Ascending aorta (tissue), 2 donors: ENCODE measurements around the gene BRD7. TPM values are rescaled to one million over a fixed set of nuclear protein-coding genes. Genes with fewer than 3 reads are reported as not detected.

Experiments
- DNase-seq, 2 donors: peaks; one replicate each; pipeline ENCODE4 v3.0.0-alpha.2; 2019; ENCODE audit warnings: low spot score in 2 of 2
- H3K27ac ChIP-seq, 2 donors: fragments of 200-600 bp; sonication (generic); one replicate each; pipeline ENCODE4 v1.5.1; 2016 to 2017; ENCODE audit warnings: mild to moderate bottlenecking in 1 of 2
- H3K27me3 ChIP-seq: fragments of 200-600 bp; sonication (generic); one replicate; pipeline ENCODE4 v1.5.1; 2017
- H3K36me3 ChIP-seq, 2 donors: fragments of 200-600 bp; sonication (generic); one replicate each; pipeline ENCODE4 v1.5.1; 2016
- H3K4me1 ChIP-seq, 2 donors: fragments of 200-600 bp; sonication (generic); one replicate each; pipeline ENCODE4 v1.5.1; 2016 to 2017; ENCODE audit warnings: mild to moderate bottlenecking in 1 of 2
- H3K4me3 ChIP-seq, 2 donors: fragments of 200-600 bp; sonication (generic); one replicate each; pipeline ENCODE4 v1.5.1; 2016 to 2017; ENCODE audit warnings: mild to moderate bottlenecking in 1 of 2
- H3K9me3 ChIP-seq, 2 donors: fragments of 200-600 bp; sonication (generic); one replicate each; pipeline ENCODE4 v1.5.1; 2016
- intact Hi-C: fragments of 100-400 bp; cut with DNase I; formaldehyde crosslinking; loops from one replicate; pipeline ENCODE4 v1.15.1; 2023
- total RNA-seq: library from RNA; depleted of rRNA; stranded (reverse); fragments of >200 nt; gene quantifications from one replicate; pipeline ENCODE4 v1.1.0, GENCODE V29; 2016
- TF ChIP-seq, protein P1 (sequence below), 3 experiments: fragments of 200-600 bp in 2 of 3; fragments of 450-650 bp in 1 of 3; sonication (generic) in 2 of 3; IDR thresholded peaks; one replicate each; pipeline ENCODE4 v1.5.1; 2016 to 2019; ENCODE audit warnings: antibody characterized with exemption in 3 of 3, mild to moderate bottlenecking in 1 of 3, moderate library complexity in 1 of 3

BRD7 gene
- total RNA-seq, 1 donor from 2014 or later: 17.7 TPM

- no peaks in the 10 kb centered on the region for H3K9me3 ChIP-seq
- no peaks in the 10 kb centered on the region for H3K36me3 ChIP-seq
- no peak for DNase-seq
- H3K27me3 ChIP-seq: no peaks in the 10 kb centered on the region
- H3K4me1 ChIP-seq: no peaks in the 10 kb centered on the region
- intact Hi-C loops: no loop called here
- TF ChIP-seq, protein P1, sequence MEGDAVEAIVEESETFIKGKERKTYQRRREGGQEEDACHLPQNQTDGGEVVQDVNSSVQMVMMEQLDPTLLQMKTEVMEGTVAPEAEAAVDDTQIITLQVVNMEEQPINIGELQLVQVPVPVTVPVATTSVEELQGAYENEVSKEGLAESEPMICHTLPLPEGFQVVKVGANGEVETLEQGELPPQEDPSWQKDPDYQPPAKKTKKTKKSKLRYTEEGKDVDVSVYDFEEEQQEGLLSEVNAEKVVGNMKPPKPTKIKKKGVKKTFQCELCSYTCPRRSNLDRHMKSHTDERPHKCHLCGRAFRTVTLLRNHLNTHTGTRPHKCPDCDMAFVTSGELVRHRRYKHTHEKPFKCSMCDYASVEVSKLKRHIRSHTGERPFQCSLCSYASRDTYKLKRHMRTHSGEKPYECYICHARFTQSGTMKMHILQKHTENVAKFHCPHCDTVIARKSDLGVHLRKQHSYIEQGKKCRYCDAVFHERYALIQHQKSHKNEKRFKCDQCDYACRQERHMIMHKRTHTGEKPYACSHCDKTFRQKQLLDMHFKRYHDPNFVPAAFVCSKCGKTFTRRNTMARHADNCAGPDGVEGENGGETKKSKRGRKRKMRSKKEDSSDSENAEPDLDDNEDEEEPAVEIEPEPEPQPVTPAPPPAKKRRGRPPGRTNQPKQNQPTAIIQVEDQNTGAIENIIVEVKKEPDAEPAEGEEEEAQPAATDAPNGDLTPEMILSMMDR (IDR thresholded peaks at IDR 0.05): no peak
- H3K27ac ChIP-seq: no peak overlapping the region
- no peak overlapping the region for H3K4me3 ChIP-seq
These were observed 19.7 kb upstream of the BRD7 start for GRCh38 chr16:50388496-50388895.

- TF ChIP-seq, protein P1 (IDR thresholded peaks at IDR 0.05): no peak
- H3K27ac ChIP-seq: no peak overlapping the region
- no peaks in the 10 kb centered on the region for H3K9me3 ChIP-seq
- H3K4me1 ChIP-seq: no peaks in the 10 kb centered on the region
- H3K36me3 ChIP-seq: no peaks in the 10 kb centered on the region
- intact Hi-C loops: no loop called here
- DNase-seq: no peak
- no peak overlapping the region for H3K4me3 ChIP-seq
- H3K27me3 ChIP-seq: no peaks in the 10 kb centered on the region
These were observed 18.0 kb upstream of the BRD7 start for GRCh38 chr16:50386774-50387173.

- Histone ChIP-seq H3K36me3 (no peaks in the 10 kb centered on the region), H3K9me3 (no peaks in the 10 kb centered on the region), H3K27me3 (no peaks in the 10 kb centered on the region), H3K4me1 (no peaks in the 10 kb centered on the region), H3K4me3 (no peak overlapping the region), H3K27ac (no peak overlapping the region)
- DNase-seq: no peak
- intact Hi-C loops: no loop called here
- TF ChIP-seq, protein P1 (IDR thresholded peaks at IDR 0.05): no peak
These were observed 17.4 kb upstream of the BRD7 start for GRCh38 chr16:50386139-50386538.

DNA sequence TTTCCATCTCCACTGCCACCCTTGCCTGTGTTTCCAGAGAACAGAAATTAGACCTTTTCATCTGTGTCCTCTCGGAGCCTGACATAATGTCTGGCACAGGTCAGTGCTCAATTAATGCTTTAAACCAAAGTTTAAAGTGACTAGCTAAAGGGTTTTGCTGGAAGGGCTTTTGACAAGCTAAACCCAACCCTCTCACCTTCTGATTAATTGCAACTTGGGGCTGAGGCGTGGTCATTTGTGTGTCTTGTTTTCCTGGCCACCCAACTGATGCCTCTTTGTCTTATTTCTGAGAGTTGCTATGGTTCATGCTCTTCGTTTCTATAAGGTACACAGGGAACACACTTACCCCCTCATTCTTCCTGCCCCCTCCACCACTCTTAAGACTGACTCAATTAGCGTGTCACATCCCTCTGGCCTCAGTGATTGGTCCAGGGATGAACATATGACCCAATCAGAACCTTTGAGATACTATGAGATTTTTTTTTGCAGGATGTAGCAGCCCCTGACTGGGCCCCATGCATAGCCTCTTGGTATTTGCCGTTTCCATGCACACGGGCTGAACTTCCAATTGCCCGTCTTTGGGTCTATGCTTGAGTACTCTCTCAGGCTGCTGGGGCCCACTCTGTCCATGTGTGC lies 15.8 kb upstream of the BRD7 start:
- Histone ChIP-seq H3K27ac (no peak overlapping the region), H3K4me1 (no peaks in the 10 kb centered on the region), H3K9me3 (no peaks in the 10 kb centered on the region), H3K4me3 (no peak overlapping the region), H3K36me3 (no peaks in the 10 kb centered on the region), H3K27me3 (no peaks in the 10 kb centered on the region)
- intact Hi-C loops: no loop called here
- DNase-seq: no peak
- TF ChIP-seq, protein P1 (IDR thresholded peaks at IDR 0.05): no peak

DNA sequence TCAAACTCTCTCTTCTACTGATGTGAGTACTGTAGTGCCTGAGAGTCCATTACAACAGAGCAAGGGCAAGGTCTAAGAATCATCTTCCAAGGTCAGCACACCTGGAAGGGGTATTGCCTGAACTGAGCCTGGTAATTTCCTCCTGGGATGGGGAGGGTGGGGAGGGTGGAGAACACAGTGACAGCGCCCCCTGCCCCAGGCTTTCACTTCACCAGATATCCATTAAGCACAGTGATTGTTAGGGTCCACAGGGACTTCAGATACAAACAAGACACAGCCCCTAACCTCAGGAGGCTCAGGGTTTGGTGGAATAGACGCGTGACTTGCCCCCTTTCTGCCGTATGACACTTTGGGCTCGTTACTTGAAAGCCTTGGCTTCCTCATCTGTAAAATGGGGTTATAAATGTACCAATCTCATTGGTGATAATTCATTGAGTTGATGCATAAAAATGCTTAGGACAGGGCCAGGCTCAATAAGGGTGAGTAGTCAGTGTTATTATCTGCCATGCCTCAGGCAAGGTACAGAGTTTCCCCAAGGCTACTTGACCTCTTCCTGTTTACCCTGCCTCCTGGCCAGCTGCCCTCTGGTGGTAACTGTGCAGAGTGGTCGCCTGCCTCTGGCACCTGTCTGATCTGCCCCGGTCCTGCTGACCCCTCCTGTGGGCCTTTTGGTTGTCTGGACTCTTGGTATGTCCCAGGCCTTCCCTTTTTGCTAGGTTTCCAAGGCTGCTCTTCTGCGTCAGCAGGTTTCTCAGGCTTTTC lies 13.1 kb upstream of the BRD7 start:
- Histone ChIP-seq H3K27ac (no peak overlapping the region), H3K4me3 (no peak overlapping the region), H3K36me3 (no peaks in the 10 kb centered on the region), H3K27me3 (no peaks in the 10 kb centered on the region), H3K4me1 (no peaks in the 10 kb centered on the region), H3K9me3 (no peaks in the 10 kb centered on the region)
- intact Hi-C loops: no loop called here
- DNase-seq: no peak
- TF ChIP-seq, protein P1 (IDR thresholded peaks at IDR 0.05): no peak
